ENCODE measurements around the gene SLC9A8. TPM values are rescaled to one million over a fixed set of nuclear protein-coding genes. Genes with fewer than 3 reads are reported as not detected.

SLC9A8 gene, protein sequence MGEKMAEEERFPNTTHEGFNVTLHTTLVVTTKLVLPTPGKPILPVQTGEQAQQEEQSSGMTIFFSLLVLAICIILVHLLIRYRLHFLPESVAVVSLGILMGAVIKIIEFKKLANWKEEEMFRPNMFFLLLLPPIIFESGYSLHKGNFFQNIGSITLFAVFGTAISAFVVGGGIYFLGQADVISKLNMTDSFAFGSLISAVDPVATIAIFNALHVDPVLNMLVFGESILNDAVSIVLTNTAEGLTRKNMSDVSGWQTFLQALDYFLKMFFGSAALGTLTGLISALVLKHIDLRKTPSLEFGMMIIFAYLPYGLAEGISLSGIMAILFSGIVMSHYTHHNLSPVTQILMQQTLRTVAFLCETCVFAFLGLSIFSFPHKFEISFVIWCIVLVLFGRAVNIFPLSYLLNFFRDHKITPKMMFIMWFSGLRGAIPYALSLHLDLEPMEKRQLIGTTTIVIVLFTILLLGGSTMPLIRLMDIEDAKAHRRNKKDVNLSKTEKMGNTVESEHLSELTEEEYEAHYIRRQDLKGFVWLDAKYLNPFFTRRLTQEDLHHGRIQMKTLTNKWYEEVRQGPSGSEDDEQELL
- total RNA-seq = 6.9 and 9.5 TPM in 2 replicates

DNA sequence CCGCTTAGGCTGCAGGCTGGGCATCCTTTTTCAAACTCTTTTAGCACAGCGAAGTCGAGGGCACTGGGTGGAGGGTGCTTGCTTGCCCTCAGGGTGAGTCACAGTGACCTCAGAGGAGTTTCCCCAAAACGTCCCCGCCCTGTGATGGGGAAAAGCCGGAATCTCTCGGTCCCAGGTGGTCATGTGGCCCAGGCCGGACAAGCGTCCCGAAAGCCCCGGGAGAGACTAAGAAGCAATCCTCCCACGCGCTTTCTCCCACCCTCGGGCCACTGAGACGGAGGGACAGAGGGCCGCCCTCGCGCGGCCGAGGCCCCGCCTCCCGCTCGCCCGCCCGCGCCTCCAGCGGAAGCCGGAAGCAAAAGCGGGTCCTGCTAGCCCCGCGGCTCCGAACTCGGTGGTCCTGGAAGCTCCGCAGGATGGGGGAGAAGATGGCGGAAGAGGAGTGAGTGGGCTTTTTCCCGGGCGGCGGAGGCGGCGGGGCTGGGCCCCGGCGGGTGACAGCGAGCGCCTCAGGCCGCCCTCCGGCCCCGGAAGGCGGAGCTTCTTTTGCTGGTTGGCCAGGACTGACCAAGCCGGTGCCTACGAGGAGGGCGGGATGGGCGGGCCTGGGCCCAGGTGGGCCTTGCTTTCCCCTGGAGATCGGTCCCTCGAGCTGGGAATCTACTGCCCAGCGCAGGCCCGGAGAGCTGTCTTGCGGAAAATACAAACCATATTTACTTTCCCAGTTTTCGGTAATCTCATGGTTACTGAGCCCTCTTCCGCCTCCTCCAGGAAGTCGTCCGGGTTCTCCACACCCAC lies at the start of gene SLC9A8:
SLC9A8 (plus strand) TSS at position 322 of the 798 bp plus-strand sequence; CDS start at position 417, 95 bp downstream.

DNA sequence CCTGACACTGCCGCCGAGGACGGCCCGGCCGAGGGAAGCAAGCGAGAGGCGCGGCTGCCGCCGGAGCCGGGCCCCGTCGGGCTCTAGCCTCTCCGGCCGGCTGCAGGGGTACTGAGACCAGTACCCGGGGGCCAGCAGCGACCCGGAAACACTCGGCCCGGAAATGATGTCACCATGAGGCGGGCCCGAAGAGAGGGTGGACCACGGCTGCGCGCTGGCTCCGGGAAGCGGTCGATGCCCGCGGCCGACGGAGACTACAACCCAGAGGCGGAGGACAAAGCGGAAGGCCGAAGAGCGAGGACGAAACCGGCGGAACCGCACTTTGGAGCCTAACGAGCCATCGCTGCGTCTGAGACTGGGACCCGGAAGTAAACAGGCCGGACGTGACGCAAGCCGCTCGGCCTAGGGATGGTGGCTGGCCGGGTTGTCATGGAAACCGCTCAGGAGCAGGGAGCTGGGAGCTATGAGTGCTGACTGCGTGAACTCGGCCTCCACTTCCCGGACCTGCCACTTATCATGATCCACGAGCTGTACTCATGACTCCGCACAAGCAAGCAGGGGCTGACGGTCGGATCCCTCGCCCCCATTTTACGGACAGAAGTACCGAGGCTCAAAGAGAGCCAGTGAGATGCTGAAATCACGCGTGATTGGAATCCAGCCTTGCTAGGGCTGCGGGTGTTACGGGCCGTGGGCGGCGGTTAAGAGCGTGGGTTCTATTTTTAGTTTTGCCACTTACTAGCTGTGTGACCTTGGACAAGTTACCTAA lies 102.9 kb downstream of the SLC9A8 start, which contains the start of gene SPATA2:
SPATA2 (minus strand) TSS at position 150 of the 766 bp plus-strand sequence. CDS start 7,039 bp downstream, outside the sequence.

DNA sequence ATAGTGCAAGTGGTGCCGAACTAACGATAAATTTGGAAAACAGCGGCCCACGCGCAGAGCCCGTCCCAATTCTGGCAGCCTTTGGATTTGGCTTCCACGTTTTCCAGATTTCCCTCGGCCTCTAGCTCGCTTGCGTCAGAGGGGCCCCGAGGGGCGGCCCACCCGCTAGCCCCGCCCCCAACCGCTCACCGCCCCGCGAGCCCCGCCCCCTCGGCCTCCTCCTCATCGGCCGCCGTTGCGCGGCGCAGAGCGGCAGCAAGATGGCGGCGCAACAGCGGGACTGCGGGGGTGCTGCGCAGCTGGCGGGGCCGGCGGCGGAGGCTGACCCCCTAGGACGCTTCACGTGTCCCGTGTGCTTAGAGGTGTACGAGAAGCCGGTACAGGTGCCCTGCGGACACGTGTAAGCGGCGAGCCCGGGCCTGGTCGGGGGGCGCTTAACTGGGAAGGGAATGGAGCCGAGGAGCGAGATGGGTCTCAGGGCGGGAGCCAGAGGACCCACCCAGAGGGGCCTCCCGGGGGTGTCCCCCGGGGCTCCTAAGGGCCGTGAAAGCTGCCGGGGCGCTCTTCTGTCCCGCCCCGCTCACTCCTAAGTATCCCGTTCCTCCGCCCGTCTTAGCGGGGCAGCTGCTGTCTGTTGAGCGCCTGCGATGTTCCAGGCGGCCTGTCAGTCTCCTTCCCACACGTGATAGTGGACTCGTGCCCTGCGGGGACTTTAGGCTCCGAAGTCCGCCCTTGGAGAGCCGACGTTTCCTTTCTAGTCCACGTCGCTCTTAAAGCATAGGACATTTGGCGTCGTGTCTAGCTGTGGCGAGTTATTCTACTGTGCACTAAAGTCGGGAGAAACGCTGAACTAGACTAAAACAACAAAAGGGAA lies 123.8 kb downstream of the SLC9A8 start, which contains the start of gene RNF114:
RNF114 (plus strand) TSS at position 245 of the 874 bp plus-strand sequence; CDS start at position 261, 16 bp downstream.

Small RNA genes within 50 kb of the gene (small RNA-seq; reads per million reads assigned to genes)
- gene RF00017 (not detected), gene RF00019 (not detected), gene RNU6-919P (not detected)

Other genes starting within 250 kb of the SLC9A8 start
- gene PTGIS, start 244.7 kb upstream of the SLC9A8 start, total RNA-seq = 1.1 and 1.3 TPM in 2 replicates
- gene B4GALT5, start 99.0 kb upstream of the SLC9A8 start, total RNA-seq = 63.8 and 77.7 TPM in 2 replicates
- gene SPATA2, start 102.7 kb downstream of the SLC9A8 start, total RNA-seq = 2.8 and 3.6 TPM in 2 replicates
- gene RNF114, start 123.6 kb downstream of the SLC9A8 start, total RNA-seq = 75.1 and 96.7 TPM in 2 replicates
- 3.5 and 3.7 TPM in 2 replicates for gene SNAI1, start 170.2 kb downstream of the SLC9A8 start, total RNA-seq